Osteoblast (primary cell): ENCODE results near the gene PTPN18. TPM values are rescaled to one million over a fixed set of nuclear protein-coding genes. Genes with fewer than 3 reads are reported as not detected.

Experiments used
- DNase-seq: peaks from one replicate; pipeline ENCODE4 v3.0.0; 2011; ENCODE audit warnings: low spot score, mixed read lengths; ENCODE audit not compliant: insufficient read length; ENCODE audit errors: missing footprints
- H2AFZ ChIP-seq: 2 replicates; pipeline ENCODE4 v1.6.0; 2011; ENCODE audit warnings: mild to moderate bottlenecking, low read length
- H3K27ac ChIP-seq: 2 replicates; pipeline ENCODE4 v1.5.1; 2011; ENCODE audit warnings: mild to moderate bottlenecking, low read depth, low read length, moderate library complexity
- H3K27me3 ChIP-seq: 2 replicates; pipeline ENCODE4 v1.6.0; 2012; ENCODE audit warnings: mild to moderate bottlenecking, control low read depth, inconsistent platforms, low read length, moderate library complexity; ENCODE audit not compliant: insufficient read depth
- H3K36me3 ChIP-seq: 2 replicates; pipeline ENCODE4 v1.5.1; 2011; ENCODE audit warnings: mild to moderate bottlenecking, low read length, control low read depth, moderate library complexity; ENCODE audit not compliant: insufficient read depth
- H3K4me1 ChIP-seq: 2 replicates; pipeline ENCODE4 v1.5.1; 2011; ENCODE audit warnings: mild to moderate bottlenecking, low read length, control low read depth, moderate library complexity; ENCODE audit not compliant: insufficient read depth
- H3K4me2 ChIP-seq: 2 replicates; pipeline ENCODE4 v1.6.0; 2011; ENCODE audit warnings: mild to moderate bottlenecking, low read length; ENCODE audit not compliant: insufficient read depth
- H3K4me3 ChIP-seq: fragments of 200-600 bp; sonication (generic); 3 replicates; pipeline ENCODE4 v1.5.1; 2012; ENCODE audit warnings: mild to moderate bottlenecking, low read length, inconsistent platforms; ENCODE audit not compliant: insufficient read depth
- H3K79me2 ChIP-seq: 2 replicates; pipeline ENCODE4 v1.6.0; 2012; ENCODE audit warnings: mild to moderate bottlenecking, low read length, control low read depth, inconsistent platforms; ENCODE audit not compliant: insufficient read depth
- H3K9me3 ChIP-seq: 2 replicates; pipeline ENCODE4 v1.5.1; 2011; ENCODE audit warnings: low read depth, low read length, control low read depth
- H4K20me1 ChIP-seq: 2 replicates; pipeline ENCODE4 v1.6.0; 2012; ENCODE audit warnings: mild to moderate bottlenecking, low read length, control low read depth; ENCODE audit not compliant: insufficient read depth
- total RNA-seq: library from RNA; depleted of rRNA; stranded (reverse); fragments of >200 nt; gene quantifications from 2 replicates; pipeline ENCODE4 v1.2.3, GENCODE V29; 2012
- TF ChIP-seq, protein P1 (sequence below): IDR thresholded peaks from 2 replicates; pipeline ENCODE4 v1.5.1; 2011; ENCODE audit warnings: mild to moderate bottlenecking, low read depth, low read length, moderate library complexity; ENCODE audit errors: extremely low read depth

PTPN18 gene
- total RNA-seq, 1 donor, result 29.0 TPM

- Histone ChIP-seq H2AFZ (no peak overlapping the region), H3K79me2 (no peaks in the 10 kb centered on the region), H3K4me3 (no peak overlapping the region), H3K27ac (no peak overlapping the region), H3K4me2 (no peak overlapping the region), H3K4me1 (peaks cover 6% of the 10 kb centered on the region), H3K36me3 (peaks cover 13% of the 10 kb centered on the region), H4K20me1 (no peaks in the 10 kb centered on the region), H3K9me3 (no peaks in the 10 kb centered on the region), H3K27me3 (no peaks in the 10 kb centered on the region)
- no peak for DNase-seq
- TF ChIP-seq, protein P1, sequence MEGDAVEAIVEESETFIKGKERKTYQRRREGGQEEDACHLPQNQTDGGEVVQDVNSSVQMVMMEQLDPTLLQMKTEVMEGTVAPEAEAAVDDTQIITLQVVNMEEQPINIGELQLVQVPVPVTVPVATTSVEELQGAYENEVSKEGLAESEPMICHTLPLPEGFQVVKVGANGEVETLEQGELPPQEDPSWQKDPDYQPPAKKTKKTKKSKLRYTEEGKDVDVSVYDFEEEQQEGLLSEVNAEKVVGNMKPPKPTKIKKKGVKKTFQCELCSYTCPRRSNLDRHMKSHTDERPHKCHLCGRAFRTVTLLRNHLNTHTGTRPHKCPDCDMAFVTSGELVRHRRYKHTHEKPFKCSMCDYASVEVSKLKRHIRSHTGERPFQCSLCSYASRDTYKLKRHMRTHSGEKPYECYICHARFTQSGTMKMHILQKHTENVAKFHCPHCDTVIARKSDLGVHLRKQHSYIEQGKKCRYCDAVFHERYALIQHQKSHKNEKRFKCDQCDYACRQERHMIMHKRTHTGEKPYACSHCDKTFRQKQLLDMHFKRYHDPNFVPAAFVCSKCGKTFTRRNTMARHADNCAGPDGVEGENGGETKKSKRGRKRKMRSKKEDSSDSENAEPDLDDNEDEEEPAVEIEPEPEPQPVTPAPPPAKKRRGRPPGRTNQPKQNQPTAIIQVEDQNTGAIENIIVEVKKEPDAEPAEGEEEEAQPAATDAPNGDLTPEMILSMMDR, result no peak
Observed at GRCh38 chr2:130351711-130352110, 4.1 kb upstream of the PTPN18 start.

DNA sequence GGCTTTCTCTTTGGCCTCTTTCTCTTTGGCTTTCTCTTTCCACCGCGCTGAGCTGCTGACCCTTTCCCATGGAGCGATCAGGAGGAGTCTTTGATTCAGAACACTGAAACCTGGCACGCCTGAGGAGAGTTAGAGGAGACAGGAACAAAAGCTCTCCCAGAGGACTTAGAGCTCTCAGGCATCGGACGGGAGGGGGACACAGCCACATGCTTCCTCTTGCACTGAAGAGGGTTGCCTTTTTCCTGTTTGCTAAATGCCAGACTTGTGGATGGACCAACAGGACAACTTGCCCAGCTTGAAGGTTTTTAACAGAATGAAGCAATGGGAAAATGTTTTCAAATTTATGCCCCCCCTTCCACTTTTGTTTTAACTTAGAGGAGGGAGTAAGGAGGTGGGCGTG, 3.6 kb upstream of the PTPN18 start:
- Histone ChIP-seq H4K20me1 (no peaks in the 10 kb centered on the region), H3K9me3 (no peaks in the 10 kb centered on the region), H3K79me2 (no peaks in the 10 kb centered on the region), H3K4me1 (peaks cover 6% of the 10 kb centered on the region), H3K36me3 (peaks cover 8% of the 10 kb centered on the region), H2AFZ (no peak overlapping the region), H3K4me3 (no peak overlapping the region), H3K27me3 (no peaks in the 10 kb centered on the region), H3K4me2 (no peak overlapping the region), H3K27ac (no peak overlapping the region)
- TF ChIP-seq, protein P1, result no peak
- no peak for DNase-seq

GRCh38 chr2:130353291-130354138, 2.3 kb upstream of the PTPN18 start:
- TF ChIP-seq, protein P1, result no peak
- H3K4me1 ChIP-seq, result peaks cover 6% of the 10 kb centered on the region
- H4K20me1 ChIP-seq, result no peaks in the 10 kb centered on the region
- no peak overlapping the region for H3K27ac ChIP-seq
- no peak overlapping the region for H2AFZ ChIP-seq
- DNase-seq, result no peak
- no peak overlapping the region for H3K4me3 ChIP-seq
- no peaks in the 10 kb centered on the region for H3K27me3 ChIP-seq
- H3K9me3 ChIP-seq, result no peaks in the 10 kb centered on the region
- no peaks in the 10 kb centered on the region for H3K79me2 ChIP-seq
- H3K4me2 ChIP-seq, result no peak overlapping the region
- H3K36me3 ChIP-seq, result no peaks in the 10 kb centered on the region

DNA sequence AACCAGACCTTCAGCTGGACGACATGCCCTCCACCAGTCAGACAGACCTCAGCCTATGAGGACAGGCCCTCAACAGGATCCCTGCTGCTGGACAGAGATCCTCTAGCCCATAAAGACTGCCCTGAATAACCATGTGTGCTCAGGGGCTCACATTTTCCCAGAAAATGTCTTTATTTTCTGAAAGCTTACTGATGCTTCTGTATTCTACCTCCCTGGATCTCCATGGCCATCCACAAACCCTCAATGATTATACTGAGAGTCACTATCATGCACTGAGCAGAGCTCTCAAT, 1.8 kb upstream of the PTPN18 start:
- TF ChIP-seq, protein P1, result no peak
- Histone ChIP-seq H3K27ac (no peak overlapping the region), H3K4me2 (no peak overlapping the region), H3K4me3 (no peak overlapping the region), H4K20me1 (no peaks in the 10 kb centered on the region), H3K9me3 (no peaks in the 10 kb centered on the region), H2AFZ (no peak overlapping the region), H3K4me1 (peaks cover 6% of the 10 kb centered on the region), H3K27me3 (no peaks in the 10 kb centered on the region), H3K79me2 (no peaks in the 10 kb centered on the region), H3K36me3 (no peaks in the 10 kb centered on the region)
- no peak for DNase-seq
